Subcutaneous abdominal adipose tissue (tissue), 5 donors: ENCODE data around the gene ATG16L1.

Experiments
- H3K27ac ChIP-seq: one replicate; pipeline ENCODE4 v1.7.0; 2013; ENCODE audit warnings: low read depth, mild to moderate bottlenecking, inconsistent platforms, low read length, moderate library complexity
- H3K27me3 ChIP-seq, 5 donors: one replicate each; pipeline ENCODE4 v1.7.0; 2013; ENCODE audit warnings: low read length in 5 of 5, inconsistent platforms in 1 of 5; ENCODE audit not compliant: control insufficient read depth in 5 of 5, insufficient read depth in 4 of 5
- H3K36me3 ChIP-seq, 5 donors: one replicate each; pipeline ENCODE4 v1.7.0; 2013; ENCODE audit warnings: low read length in 5 of 5; ENCODE audit not compliant: control insufficient read depth in 5 of 5, insufficient read depth in 5 of 5
- H3K4me1 ChIP-seq, 5 donors: one replicate each; pipeline ENCODE4 v1.7.0; 2013; ENCODE audit warnings: low read length in 5 of 5, mild to moderate bottlenecking in 3 of 5, moderate library complexity in 1 of 5; ENCODE audit not compliant: control insufficient read depth in 5 of 5, insufficient read depth in 5 of 5
- H3K4me3 ChIP-seq, 5 donors: one replicate each; pipeline ENCODE4 v1.7.0; 2013; ENCODE audit warnings: low read length in 5 of 5, low read depth in 1 of 5
- H3K9ac ChIP-seq, 5 donors: one replicate each; pipeline ENCODE4 v1.7.0; 2013; ENCODE audit warnings: low read length in 5 of 5, mild to moderate bottlenecking in 4 of 5, moderate library complexity in 3 of 5
- H3K9me3 ChIP-seq, 5 donors: one replicate each; pipeline ENCODE4 v1.7.0; 2013; ENCODE audit warnings: low read length in 5 of 5; ENCODE audit not compliant: control insufficient read depth in 5 of 5
- donor health status: healthy.
- donor health status: healthy.
- donor health status: healthy.
- donor health status: healthy.
- donor health status: healthy.

Gene ATG16L1

GRCh38 chr2:233301248-233301647 lies 49.8 kb downstream of the ATG16L1 start:
- peaks cover 0 to 3% (median 1%) of the 10 kb centered on the region in 5 donors for H3K36me3 ChIP-seq
- no peaks in the 10 kb centered on the region for H3K27me3 ChIP-seq
- H3K27ac ChIP-seq: no peak overlapping the region
- H3K4me1 ChIP-seq: no peaks in the 10 kb centered on the region
- H3K4me3 ChIP-seq: no peak overlapping the region
- H3K9me3 ChIP-seq: no peaks in the 10 kb centered on the region
- no peak overlapping the region for H3K9ac ChIP-seq

GRCh38 chr2:233301811-233302210 lies 50.3 kb downstream of the ATG16L1 start:
- no peak overlapping the region for H3K4me3 ChIP-seq
- H3K9me3 ChIP-seq: no peaks in the 10 kb centered on the region
- no peaks in the 10 kb centered on the region for H3K27me3 ChIP-seq
- H3K9ac ChIP-seq: no peak overlapping the region
- no peaks in the 10 kb centered on the region for H3K4me1 ChIP-seq
- H3K36me3 ChIP-seq: no peaks in the 10 kb centered on the region
- no peak overlapping the region for H3K27ac ChIP-seq

- Histone ChIP-seq H3K4me1 (no peaks in the 10 kb centered on the region), H3K9ac (no peak overlapping the region), H3K27ac (no peak overlapping the region), H3K9me3 (no peaks in the 10 kb centered on the region), H3K27me3 (no peaks in the 10 kb centered on the region), H3K36me3 (no peaks in the 10 kb centered on the region), H3K4me3 (no peak overlapping the region)
Observed at GRCh38 chr2:233303252-233303651, 51.8 kb downstream of the ATG16L1 start.

- H3K9ac ChIP-seq: no peak within 1 kb of the TSS
- H3K36me3 ChIP-seq: no peaks in the 10 kb centered on the region
- no peak within 1 kb of the TSS for H3K4me3 ChIP-seq
- H3K4me1 ChIP-seq: no peaks in the 10 kb centered on the region
- H3K27ac ChIP-seq: no peak within 1 kb of the TSS
- H3K27me3 ChIP-seq: peaks cover 0 to 4% (median 0%) of the 10 kb centered on the region in 5 donors
- H3K9me3 ChIP-seq: no peaks in the 10 kb centered on the region
Observed at GRCh38 chr2:233307565-233307964, 56.1 kb downstream of the ATG16L1 start, which contains the start of gene SAG. Gene SAG (plus strand): TSS chr2:233307816. CDS start chr2:233309190, 1,374 bp downstream.

GRCh38 chr2:233311241-233311926 lies 59.9 kb downstream of the ATG16L1 start:
- H3K4me1 ChIP-seq: no peaks in the 10 kb centered on the region
- no peak overlapping the region for H3K27ac ChIP-seq
- H3K9me3 ChIP-seq: no peaks in the 10 kb centered on the region
- H3K36me3 ChIP-seq: no peaks in the 10 kb centered on the region
- H3K27me3 ChIP-seq: peaks cover 0 to 7% (median 3%) of the 10 kb centered on the region in 5 donors
- H3K9ac ChIP-seq: no peak overlapping the region
- no peak overlapping the region for H3K4me3 ChIP-seq

GRCh38 chr2:233312874-233313273 lies 61.4 kb downstream of the ATG16L1 start:
- Histone ChIP-seq H3K27me3 (peaks cover 0 to 7% (median 3%) of the 10 kb centered on the region in 5 donors), H3K9me3 (no peaks in the 10 kb centered on the region), H3K4me3 (no peak overlapping the region), H3K4me1 (no peaks in the 10 kb centered on the region), H3K27ac (no peak overlapping the region), H3K36me3 (no peaks in the 10 kb centered on the region), H3K9ac (no peak overlapping the region)

GRCh38 chr2:233314180-233314925 lies 62.9 kb downstream of the ATG16L1 start:
- no peaks in the 10 kb centered on the region for H3K4me1 ChIP-seq
- no peak overlapping the region for H3K9ac ChIP-seq
- no peak overlapping the region for H3K27ac ChIP-seq
- no peaks in the 10 kb centered on the region for H3K36me3 ChIP-seq
- H3K9me3 ChIP-seq: no peaks in the 10 kb centered on the region
- peaks cover 0 to 7% (median 3%) of the 10 kb centered on the region in 5 donors for H3K27me3 ChIP-seq
- H3K4me3 ChIP-seq: no peak overlapping the region

GRCh38 chr2:233317196-233317943 lies 65.9 kb downstream of the ATG16L1 start:
- no peak overlapping the region for H3K9ac ChIP-seq
- H3K27me3 ChIP-seq: peaks cover 0 to 14% (median 7%) of the 10 kb centered on the region in 5 donors
- H3K36me3 ChIP-seq: no peaks in the 10 kb centered on the region
- H3K4me3 ChIP-seq: no peak overlapping the region
- no peaks in the 10 kb centered on the region for H3K9me3 ChIP-seq
- no peak overlapping the region for H3K27ac ChIP-seq
- H3K4me1 ChIP-seq: no peaks in the 10 kb centered on the region

- H3K9me3 ChIP-seq: no peaks in the 10 kb centered on the region
- H3K27ac ChIP-seq: no peak overlapping the region
- peaks cover 0 to 9% (median 7%) of the 10 kb centered on the region in 5 donors for H3K27me3 ChIP-seq
- no peak overlapping the region for H3K4me3 ChIP-seq
- H3K4me1 ChIP-seq: no peaks in the 10 kb centered on the region
- H3K9ac ChIP-seq: no peak overlapping the region
- H3K36me3 ChIP-seq: no peaks in the 10 kb centered on the region
Observed at GRCh38 chr2:233319256-233319655, 67.8 kb downstream of the ATG16L1 start.

- Histone ChIP-seq H3K27ac (no peak overlapping the region), H3K9ac (no peak overlapping the region), H3K4me1 (no peaks in the 10 kb centered on the region), H3K9me3 (no peaks in the 10 kb centered on the region), H3K27me3 (peaks cover 0 to 9% (median 7%) of the 10 kb centered on the region in 5 donors), H3K4me3 (no peak overlapping the region), H3K36me3 (no peaks in the 10 kb centered on the region)
Observed at GRCh38 chr2:233320470-233320869, 69.0 kb downstream of the ATG16L1 start.
